Thyroid gland (tissue), 4 donors: ENCODE results near the gene RRAGD.

Experiments
- CTCF ChIP-seq, 6 experiments: fragments of 200-600 bp in 3 of 6; fragments of 450-650 bp in 3 of 6; sonication (generic) in 3 of 6; IDR thresholded peaks; one replicate each; pipeline ENCODE4 v1.5.1; 2016 to 2019; ENCODE audit warnings: antibody characterized with exemption in 6 of 6, mild to moderate bottlenecking in 2 of 6, inconsistent platforms in 1 of 6, moderate library complexity in 1 of 6
- POLR2A ChIP-seq, 2 donors: fragments of 450-650 bp; IDR thresholded peaks; one replicate each; pipeline ENCODE4 v1.6.1; 2017; ENCODE audit warnings: antibody characterized with exemption in 2 of 2, mild to moderate bottlenecking in 2 of 2, moderate library complexity in 1 of 2

DNA sequence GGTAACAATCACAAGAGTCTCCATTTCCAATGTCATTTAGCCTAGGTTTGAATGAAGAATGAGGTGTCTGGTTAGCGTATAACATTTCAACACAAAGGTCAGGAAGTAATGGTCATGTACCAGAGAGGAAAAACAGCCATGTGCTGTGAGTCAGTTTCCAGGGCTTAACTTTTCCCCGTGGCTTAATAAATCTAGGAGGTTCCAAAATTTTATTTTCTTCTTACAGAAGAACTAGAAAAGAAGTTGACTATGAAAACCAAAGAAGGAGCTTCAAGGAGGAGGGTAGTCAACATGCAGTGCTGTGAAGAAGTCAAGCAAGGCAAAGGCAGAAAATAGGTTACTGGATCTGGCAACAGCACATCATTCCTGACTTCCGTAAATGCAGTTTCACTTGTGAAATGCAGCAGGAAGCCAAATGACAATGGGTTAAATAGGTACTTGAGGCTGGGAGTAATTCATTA is 88.5 kb downstream of the RRAGD start:
- TF ChIP-seq CTCF (IDR thresholded peaks at IDR 0.05) (no peak), POLR2A (IDR thresholded peaks at IDR 0.05) (no peak)
